ENCODE data around the gene PLCB1.

PLCB1 gene

DNA sequence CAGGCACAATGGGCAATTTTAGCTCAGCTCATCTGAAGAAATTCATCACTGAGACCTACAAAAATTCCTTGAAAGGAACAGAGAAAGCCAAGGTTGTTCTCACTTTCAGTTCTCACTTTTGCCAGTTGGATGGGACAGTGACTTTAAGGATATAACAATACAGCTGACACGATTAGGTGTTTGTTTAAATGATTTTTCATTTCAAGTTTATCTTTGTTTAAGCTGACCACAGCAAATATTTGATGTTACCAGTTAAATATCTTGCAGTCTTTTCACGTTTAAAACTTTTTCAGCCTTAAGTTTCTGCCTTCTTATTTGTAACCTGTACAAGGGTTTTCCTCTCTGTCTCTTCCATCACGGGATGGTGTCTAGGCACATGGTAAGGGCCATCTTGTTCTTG lies 93.6 kb downstream of the PLCB1 start:
- H3K4me3 ChIP-seq (replicated peaks; ENCODE audit: low read depth, low read length) = no peak overlapping the region
- TF ChIP-seq, protein P1, sequence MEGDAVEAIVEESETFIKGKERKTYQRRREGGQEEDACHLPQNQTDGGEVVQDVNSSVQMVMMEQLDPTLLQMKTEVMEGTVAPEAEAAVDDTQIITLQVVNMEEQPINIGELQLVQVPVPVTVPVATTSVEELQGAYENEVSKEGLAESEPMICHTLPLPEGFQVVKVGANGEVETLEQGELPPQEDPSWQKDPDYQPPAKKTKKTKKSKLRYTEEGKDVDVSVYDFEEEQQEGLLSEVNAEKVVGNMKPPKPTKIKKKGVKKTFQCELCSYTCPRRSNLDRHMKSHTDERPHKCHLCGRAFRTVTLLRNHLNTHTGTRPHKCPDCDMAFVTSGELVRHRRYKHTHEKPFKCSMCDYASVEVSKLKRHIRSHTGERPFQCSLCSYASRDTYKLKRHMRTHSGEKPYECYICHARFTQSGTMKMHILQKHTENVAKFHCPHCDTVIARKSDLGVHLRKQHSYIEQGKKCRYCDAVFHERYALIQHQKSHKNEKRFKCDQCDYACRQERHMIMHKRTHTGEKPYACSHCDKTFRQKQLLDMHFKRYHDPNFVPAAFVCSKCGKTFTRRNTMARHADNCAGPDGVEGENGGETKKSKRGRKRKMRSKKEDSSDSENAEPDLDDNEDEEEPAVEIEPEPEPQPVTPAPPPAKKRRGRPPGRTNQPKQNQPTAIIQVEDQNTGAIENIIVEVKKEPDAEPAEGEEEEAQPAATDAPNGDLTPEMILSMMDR (IDR thresholded peaks at IDR 0.05; ENCODE audit: low read length, missing control alignments) = no peak
- no peak for DNase-seq (ENCODE audit: low read depth)

DNA sequence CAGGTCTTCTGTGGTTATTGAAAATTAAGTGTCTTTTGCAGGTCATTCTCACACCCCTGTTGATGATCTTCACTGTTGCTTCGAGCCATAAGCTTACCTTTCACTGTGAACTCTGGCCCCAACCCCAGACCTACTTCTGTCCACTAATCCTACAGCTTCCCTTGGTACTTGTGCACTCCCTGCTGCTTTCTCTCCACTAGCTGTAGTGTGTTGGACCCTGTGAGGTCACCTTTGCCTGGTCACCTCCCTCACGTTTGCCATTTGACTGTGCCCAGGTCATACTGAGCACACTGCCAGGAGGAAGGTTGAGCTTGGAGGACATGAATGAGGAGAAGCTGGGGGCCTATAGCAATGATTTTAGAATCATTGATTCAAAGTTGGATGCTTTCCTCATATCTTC lies 94.0 kb downstream of the PLCB1 start:
- no peak for DNase-seq (ENCODE audit: low read depth)
- H3K4me3 ChIP-seq (replicated peaks; ENCODE audit: low read depth, low read length) = no peak overlapping the region
- TF ChIP-seq, protein P1 (IDR thresholded peaks at IDR 0.05; ENCODE audit: low read length, missing control alignments) = no peak

DNA sequence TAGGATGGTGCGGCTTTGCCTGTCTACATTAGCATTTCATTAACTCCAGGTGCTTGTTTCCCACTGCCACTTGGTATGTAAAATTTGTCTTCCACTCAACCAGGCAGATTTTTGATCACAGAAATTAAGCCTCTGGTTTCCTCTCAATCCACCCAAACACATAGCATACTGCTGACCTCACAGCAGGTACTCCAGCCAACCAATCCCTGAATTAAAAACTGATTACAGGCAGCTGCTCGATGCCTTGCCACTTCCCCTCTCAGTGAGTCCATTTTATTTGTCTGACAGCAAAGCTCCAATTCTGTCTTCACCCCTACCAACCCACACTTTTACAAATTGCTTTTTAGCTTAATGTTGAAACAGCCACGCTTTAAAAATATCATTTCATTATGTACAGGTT lies 95.2 kb downstream of the PLCB1 start:
- no peak overlapping the region for H3K4me3 ChIP-seq (replicated peaks; ENCODE audit: low read depth, low read length)
- no peak for DNase-seq (ENCODE audit: low read depth)
- TF ChIP-seq, protein P1 (IDR thresholded peaks at IDR 0.05; ENCODE audit: low read length, missing control alignments) = no peak

DNA sequence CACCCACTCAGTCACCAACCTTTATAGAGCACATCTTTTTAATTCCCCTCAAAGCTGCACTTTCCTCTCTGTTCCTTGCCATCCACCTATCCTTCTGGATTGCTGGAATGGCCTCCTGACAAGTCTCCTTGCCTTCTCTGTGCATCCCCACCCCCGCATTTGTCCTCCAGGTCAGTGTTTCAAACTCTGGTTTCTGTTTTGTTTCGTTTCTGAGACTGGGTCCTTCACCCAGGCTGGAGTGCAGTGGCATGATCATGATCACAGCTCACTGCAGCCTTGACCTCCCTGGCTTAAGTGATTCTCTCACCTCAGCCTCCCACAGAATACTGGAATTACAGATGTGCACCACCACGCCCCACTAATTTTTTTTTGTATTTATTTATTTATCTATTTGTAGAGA lies 96.2 kb downstream of the PLCB1 start:
- H3K4me3 ChIP-seq (replicated peaks; ENCODE audit: low read depth, low read length) = no peak overlapping the region
- no peak for DNase-seq (ENCODE audit: low read depth)
- TF ChIP-seq, protein P1 (IDR thresholded peaks at IDR 0.05; ENCODE audit: low read length, missing control alignments) = no peak

DNA sequence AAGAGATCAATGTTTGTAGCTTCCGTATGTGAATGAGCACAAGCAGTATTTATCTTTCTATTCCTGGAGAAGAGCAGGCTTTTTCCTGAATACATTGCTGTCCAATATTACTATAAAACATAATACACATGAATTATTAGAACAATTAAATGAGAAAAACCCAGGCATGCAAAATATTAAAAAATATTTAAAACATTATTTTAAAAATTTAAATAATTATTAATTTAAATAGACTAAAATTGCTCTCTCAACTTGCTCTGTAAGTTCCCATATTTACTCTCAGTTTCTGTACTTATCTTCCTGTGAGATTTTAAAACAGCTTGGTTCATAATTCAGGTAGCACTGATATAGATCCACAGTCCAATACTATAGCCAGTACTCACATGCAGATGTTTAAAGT lies 97.0 kb downstream of the PLCB1 start:
- TF ChIP-seq, protein P1 (IDR thresholded peaks at IDR 0.05; ENCODE audit: low read length, missing control alignments) = no peak
- no peak overlapping the region for H3K4me3 ChIP-seq (replicated peaks; ENCODE audit: low read depth, low read length)
- no peak for DNase-seq (ENCODE audit: low read depth)

DNA sequence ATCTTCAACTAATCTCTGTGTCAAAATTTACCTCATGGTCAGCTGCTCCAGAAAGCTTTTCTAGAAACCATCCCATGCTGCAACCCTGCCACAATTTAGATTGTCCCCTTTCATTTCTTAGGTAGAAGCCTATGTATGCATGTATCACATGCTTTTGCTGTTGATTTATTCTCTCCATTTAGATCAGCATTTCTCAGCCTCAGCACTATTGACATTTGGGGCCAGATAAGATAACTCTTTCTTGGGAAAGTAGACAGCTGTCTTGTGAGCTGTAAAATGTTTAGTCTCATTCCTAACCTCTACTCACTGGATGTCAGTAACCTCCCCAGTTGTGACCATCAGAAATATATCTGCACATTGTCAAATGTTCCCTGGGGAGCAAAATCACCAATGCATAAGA lies 99.0 kb downstream of the PLCB1 start:
- TF ChIP-seq, protein P1 (IDR thresholded peaks at IDR 0.05; ENCODE audit: low read length, missing control alignments) = no peak
- no peak overlapping the region for H3K4me3 ChIP-seq (replicated peaks; ENCODE audit: low read depth, low read length)
- no peak for DNase-seq (ENCODE audit: low read depth)

DNA sequence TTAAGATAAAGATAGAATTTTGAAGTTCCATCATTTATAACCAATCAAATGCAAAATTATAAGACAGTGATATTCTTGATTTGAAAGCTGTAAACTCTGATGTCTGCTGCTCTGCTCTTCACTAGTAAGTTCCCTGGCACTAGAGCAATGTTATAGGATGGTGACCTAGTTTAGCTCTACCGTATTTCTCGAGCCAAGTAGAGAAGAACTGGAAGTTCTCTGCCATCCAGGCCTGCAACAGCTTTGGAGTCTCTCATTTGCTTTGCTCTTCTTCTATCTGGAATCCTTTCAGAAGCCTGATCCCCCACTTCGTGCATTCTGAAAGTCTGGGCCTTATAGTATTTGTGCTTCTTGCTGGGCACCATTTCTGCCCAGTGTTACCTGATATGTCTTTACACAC lies 100.3 kb downstream of the PLCB1 start:
- no peak overlapping the region for H3K4me3 ChIP-seq (replicated peaks; ENCODE audit: low read depth, low read length)
- TF ChIP-seq, protein P1 (IDR thresholded peaks at IDR 0.05; ENCODE audit: low read length, missing control alignments) = no peak
- no peak for DNase-seq (ENCODE audit: low read depth)

Measured in fibroblast of pulmonary artery (primary cell).